HG02623 (cell line): ENCODE measurements around the gene PHLDA1.

Experiments used
- ATAC-seq: cut with Tn5 transposase; IDR thresholded peaks from one replicate; pipeline ENCODE4 v1.9.1; 2021; ENCODE audit warnings: moderate library complexity; ENCODE audit not compliant: unreplicated experiment

Gene PHLDA1

GRCh38 chr12:76038176-76038575 is 6.6 kb upstream of the PHLDA1 start:
- ATAC-seq, result no peak

GRCh38 chr12:76037130-76038103 is 5.8 kb upstream of the PHLDA1 start:
- ATAC-seq, result peak; percentile 69

- no peak for ATAC-seq
These were observed 3.5 kb upstream of the PHLDA1 start for GRCh38 chr12:76035045-76035444.

DNA sequence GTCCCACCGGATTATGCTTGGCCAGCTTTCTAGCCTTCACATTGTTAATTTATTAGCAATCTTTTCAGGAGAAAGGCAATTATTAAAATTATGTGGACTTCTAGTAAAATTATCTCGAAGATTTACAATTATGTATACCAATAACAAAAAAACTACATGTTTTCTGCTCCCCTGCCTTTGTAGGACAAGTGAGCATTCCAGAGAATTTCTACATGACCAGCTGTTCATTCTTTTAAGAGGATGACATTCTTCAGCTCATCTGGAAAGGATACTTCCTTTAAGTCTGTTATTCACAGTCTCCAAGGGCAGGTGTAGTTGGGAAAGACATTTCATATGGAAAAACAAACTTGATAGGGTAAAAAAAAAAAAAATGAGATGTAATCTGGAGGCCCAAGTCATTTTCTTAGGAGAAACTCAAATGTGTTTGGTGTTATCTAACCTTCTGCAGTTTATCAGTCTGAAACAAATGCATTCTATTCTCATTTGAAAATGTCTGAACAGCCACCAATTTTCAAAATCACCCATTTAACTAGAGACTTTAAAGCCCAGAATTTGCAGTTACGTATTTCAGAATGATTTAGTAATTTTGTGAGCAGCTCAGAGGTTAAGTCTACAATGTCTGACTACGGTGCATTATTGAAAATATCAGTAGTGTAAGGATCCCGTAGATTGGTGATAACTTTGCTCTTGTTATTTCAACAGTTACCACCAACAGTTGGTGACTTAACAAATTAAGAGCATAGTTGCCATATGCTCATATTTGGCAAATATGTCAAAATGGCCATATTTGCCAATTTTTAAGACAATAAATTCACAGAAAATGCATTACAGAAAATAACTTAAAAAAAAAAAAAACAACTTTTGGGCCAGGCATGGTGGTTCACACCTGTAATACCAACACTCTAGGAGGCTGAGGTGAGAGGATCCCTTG is 1.8 kb upstream of the PHLDA1 start:
- no peak for ATAC-seq

DNA sequence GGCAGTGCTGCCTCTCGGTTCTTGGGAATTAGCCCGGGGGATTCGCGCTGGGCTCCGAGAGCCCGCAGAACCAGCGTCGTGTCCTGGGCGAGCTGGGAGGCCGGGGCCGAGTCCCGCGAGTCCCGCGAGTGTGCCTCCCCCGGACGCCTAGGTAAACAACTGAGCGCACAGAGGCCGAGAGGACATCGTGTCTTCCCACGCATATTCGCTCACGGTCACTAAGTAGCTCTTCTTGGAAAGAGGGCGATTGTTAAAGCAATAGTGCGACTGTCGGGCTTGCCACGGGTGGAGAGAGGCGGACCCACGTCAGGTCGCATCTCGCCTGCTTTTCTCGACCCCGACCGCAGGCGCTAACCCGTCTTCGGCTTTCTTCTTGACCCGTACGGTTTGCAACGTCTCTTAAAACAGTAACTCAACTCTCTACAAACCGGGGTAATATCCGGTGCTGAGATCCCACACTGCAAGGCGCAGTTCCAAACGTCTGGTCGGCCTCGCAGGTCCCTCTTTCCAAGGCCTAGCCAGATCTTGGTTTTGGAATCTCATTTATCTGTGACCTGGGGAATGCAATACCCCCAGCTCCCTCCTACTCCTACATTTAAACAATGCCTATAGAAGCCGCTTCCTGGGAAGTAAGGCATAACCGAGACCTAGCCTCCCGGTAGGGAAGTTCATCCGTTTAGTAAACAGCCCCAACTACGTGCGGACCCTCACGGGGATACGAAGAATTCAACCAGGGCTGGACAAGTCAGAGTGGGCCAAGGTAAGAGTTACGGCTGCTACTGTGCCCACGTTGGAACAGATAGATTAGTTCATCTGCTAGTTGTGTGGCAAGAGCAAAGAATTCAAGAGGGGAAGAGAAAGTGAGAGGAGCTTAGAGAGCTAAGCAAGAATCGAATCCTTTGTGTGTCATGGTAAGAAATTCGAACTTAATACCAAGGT is 736 bp upstream of the PHLDA1 start:
- ATAC-seq, result peak; percentile 25

GRCh38 chr12:76031081-76031413 is 529 bp downstream of the PHLDA1 start:
- ATAC-seq, result peak; percentile 5

DNA sequence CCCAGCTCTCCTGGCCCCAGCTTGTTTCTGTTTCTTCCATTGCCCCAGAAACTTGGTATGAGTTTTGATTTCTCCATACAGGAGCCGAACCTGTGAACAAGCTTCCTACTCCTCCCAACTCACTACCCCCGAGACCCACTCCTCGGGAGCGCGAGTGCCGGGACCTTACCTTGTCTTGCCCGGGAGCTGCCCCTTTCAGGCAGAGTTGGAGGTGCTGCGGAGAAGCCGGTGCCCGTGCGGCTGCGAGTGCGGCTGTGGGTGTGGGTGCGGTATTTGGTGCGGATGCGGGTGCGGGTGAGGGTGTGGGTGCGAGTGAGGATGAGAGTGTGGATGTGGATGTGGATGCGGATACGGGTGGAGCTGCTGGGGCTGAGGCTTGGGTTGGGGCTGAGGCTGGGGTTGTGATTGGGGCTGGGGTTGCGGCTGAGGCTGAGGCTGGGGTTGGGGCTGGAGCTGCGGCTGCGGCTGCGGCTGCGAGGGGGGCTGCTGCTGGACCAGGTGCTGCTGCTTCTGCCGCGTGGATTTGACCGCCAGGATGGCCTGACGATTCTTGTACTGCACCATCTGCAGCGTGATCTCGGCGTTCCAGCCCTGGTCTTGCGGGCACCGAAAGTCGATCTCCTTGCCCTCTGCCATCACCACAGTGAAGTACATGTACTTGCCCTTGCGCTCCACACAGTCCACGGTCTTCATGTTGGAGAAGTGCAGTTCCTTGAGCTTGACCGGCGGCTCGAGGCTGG is 1.1 kb downstream of the PHLDA1 start:
- no peak for ATAC-seq

DNA sequence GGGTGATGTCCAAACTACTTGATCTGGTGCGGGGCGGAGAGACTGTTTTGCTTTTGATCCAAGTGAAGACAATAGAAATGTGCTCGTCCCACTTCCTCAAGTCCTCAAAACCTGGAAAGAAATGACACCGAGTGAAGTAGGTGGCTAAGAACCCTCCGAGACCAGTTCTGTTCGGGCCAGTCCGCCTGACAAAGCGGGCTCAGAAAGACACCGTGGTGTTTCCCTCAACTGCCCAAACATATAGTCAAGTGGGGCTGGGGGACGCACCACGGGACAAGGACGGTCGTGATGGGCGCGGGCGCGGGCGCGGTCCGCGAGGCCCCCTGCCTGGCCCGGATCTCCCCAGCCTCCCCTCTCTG is 1.6 kb downstream of the PHLDA1 start:
- ATAC-seq, result no peak

- no peak for ATAC-seq
These were observed 2.9 kb downstream of the PHLDA1 start for GRCh38 chr12:76028571-76029277.

GRCh38 chr12:76026643-76027063 is 4.9 kb downstream of the PHLDA1 start:
- no peak for ATAC-seq

DNA sequence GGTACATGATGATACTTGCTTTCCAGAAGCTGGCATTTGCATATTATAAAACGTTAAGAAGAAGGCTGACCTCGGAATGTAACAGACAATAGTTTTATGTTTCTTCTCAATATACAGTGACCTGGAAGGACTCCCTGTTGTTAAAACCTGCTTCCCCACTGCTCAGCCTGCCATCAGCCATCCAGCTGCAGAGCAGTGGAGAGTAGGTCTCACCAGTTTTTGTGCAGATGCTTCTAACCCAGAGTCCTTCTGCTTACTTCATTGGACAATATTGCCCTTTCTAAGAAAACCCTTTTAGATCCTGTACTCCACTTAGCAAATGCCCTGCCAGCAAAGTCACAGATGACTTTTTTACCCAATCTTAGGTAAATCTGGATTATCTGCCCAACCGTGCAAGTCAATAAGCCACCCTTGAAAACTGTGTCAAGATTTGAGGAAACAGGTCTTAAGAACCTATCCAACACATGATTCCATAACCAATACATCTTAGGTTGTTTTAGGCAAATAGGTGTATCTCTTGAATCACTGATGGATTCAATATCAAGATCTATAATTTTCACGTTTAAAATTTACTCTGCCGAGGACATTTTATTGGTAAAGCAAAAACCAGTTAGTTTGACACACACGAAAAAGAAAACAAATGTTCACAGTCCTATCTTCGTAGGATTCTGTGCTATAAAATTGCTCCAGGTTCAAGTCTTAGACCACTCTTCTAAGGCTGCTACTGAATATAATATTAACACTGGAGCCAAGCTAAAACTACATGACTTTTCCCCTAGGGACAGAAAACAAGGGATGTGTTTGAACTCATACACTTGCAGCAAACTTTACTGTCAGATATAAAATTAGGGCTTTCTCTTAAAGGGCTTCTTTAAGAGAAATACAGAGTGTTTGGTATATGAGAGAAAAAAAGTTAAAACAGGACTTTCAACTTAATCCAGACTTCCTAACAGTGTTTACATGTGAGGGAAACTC is 5.7 kb downstream of the PHLDA1 start:
- no peak for ATAC-seq

DNA sequence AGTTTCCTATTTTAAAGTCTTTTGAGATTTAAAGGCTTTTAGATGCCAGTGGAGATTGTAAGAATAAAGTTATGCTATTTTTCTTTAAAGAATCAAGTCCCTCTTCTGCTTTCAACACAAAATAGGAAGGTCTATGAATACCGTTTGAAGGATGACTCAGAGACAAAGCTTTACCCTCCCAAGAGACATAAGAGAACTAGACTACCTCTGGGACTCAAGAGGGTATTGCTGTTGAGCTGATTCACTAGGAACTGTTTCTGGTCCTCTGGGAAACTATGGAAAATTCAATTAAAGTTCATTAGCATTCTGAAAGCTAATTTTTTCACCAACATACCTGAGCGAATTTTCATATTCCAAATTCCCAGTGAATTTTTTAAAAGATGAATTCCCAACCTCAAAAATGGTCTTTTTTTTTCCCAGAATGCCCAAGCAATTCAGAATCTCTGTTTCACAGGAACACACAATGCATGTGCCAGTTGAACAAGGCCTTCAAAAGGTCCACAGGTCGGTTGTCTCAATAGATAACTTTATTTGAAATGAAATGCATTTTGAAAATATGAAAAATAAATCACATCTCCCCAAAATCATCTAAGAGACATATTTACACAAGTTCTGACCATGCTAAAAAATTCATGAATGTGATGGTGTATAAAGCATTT is 6.5 kb downstream of the PHLDA1 start:
- no peak for ATAC-seq

GRCh38 chr12:76024102-76024781 is 7.3 kb downstream of the PHLDA1 start:
- ATAC-seq, result no peak

DNA sequence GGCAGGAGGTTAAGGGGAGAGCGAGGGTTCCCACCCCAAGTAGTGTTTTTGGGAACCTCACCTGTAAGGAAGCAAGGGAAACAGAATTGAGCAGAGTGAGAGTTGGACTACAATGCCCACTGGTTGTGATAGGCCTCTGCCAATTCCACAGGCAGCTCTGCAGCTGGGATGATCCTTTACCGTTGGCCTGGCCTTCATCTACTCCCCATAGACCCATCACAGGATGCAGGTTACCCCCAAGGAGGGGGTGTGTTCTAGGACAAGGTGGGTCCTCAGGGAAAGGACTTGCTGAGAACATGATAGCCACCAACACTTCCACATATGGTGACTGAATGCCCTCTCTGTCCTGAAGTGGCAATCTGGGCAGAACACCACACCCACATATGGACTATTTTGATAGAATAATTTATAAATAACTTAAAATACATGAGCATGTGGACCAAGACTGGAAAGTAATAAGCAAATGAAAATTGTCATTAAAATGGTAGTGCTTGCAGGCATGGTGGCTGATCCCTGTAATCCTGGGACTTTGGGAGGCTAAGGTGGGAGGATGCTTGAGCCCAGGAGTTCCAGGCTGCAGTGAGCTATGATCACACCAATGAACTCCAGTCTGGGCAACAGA is 8.4 kb downstream of the PHLDA1 start:
- no peak for ATAC-seq

DNA sequence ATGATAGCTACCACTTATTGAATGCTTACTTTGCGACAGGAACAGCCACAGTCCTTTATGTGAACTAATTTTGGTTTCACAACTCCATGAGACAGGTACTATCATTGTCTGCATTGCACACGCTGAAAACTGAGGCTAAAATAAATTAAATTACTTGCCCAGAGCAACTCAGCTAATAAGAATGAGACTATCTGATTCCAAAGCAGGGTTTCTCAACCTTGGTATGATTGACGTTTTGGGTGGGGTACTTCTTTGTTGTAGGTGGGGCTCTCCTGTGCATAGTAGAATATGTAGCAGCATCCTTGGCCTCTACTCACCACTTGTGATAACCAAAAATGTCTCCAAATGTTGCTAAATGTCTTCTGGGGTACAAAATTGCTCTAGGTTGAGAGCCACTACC is 9.1 kb downstream of the PHLDA1 start:
- ATAC-seq, result no peak

DNA sequence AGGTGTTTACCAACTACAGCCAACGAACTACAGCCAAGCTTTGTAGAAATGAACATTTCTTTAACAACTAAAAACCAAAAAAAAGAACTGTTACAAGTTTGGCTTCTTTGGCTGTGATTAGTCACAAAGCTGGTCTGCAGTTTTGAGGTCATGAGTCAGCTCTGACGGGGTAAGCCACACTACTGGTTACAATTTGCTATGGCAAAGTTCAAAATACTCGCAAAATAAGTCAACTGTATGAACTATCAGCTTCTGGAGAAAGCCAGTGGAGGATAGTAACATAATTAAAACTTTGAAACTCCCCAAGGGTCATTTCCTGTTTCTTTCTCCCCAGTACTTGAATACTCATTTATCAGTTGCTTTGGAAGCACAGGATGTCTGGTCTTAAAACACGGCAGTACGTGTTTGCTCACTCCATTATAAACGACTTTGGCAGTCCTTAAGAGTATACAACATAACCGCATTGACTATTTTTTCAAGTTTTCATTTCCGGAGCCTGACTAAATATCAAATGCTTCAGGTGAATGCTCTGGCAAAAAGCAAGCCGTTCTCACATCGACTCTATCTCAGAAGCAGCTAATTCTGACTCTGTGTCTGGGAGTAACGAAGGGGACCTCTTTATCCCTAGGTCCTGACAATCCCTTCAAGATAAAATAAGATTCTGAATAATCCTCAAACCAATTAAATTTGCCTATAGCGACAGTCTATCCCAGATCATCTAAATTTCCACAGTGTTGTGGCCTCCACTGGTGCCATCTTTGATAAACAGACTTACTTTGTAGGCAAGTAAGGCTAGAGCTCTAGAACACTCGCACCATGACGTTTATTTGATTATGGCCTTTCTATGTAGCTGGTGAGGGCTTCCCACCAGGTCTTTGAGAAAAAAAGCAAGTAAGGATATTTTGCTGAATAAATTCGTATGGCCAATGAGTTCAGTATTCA is 10.6 kb downstream of the PHLDA1 start:
- peak; percentile 62 for ATAC-seq
